Measurements from ENCODE around the gene PPP1R37. TPM values are rescaled to one million over a fixed set of nuclear protein-coding genes. Genes with fewer than 3 reads are reported as not detected.

The PPP1R37 gene
- total RNA-seq, 1 experiment from 2014 or later, result 20.4 TPM

- in situ Hi-C loops (cut with HindIII; ENCODE audit: low pct_unique_long_range_greater_than_20kb, low sequenced_read_pairs) (no loop called here), intact Hi-C loops (cut with micrococcal nuclease; ENCODE audit: unreplicated experiment) (no loop called here)
- no peaks in the 10 kb centered on the region for H3K36me3 ChIP-seq (ENCODE audit: control insufficient read depth, insufficient read depth, low read length)
- H3K4me3 ChIP-seq (ENCODE audit: low read depth in 2 of 2, low read length in 2 of 2), result no peak overlapping the region
- TF ChIP-seq TCF7L2 (IDR thresholded peaks at IDR 0.05; ENCODE audit: low read depth, low read length) (no peak), SIN3A (IDR thresholded peaks at IDR 0.05; ENCODE audit: borderline replicate concordance, insufficient read depth, low read depth, low read length) (no peak), REST (IDR thresholded peaks at IDR 0.05; ENCODE audit: insufficient read depth in 1 of 2, low read depth in 2 of 2, low read length in 1 of 2) (no peak), CTCF (IDR thresholded peaks at IDR 0.05) (no peak), POLR2AphosphoS5 (IDR thresholded peaks at IDR 0.05; ENCODE audit: low read depth, low read length) (no peak)
- POLR2A ChIA-PET, result no interaction called here
- no TSS peak for BruUV-seq (replicated peaks)
- DNase-seq (ENCODE audit: low read depth, low spot score) (no peak), ATAC-seq (no peak)
- H3K9me3 ChIP-seq (ENCODE audit: control insufficient read depth, insufficient read depth, low read depth, low read length), result no peaks in the 10 kb centered on the region
- no peaks in the 10 kb centered on the region for H3K4me1 ChIP-seq (ENCODE audit: control insufficient read depth, insufficient read depth, low read length)
- no peak overlapping the region for H3K27ac ChIP-seq (ENCODE audit: low read length)
- CTCF ChIA-PET, result interaction anchor here (0.8 kb wide), 1 partner anchor 60 kb away, joined by 3 read pairs; no protein-coding TSS in a partner anchor
- no peaks in the 10 kb centered on the region for H3K27me3 ChIP-seq (ENCODE audit: control insufficient read depth, insufficient read depth, low read length)
Observed at GRCh38 chr19:45126654-45127053, 33.7 kb downstream of the PPP1R37 start.

DNA sequence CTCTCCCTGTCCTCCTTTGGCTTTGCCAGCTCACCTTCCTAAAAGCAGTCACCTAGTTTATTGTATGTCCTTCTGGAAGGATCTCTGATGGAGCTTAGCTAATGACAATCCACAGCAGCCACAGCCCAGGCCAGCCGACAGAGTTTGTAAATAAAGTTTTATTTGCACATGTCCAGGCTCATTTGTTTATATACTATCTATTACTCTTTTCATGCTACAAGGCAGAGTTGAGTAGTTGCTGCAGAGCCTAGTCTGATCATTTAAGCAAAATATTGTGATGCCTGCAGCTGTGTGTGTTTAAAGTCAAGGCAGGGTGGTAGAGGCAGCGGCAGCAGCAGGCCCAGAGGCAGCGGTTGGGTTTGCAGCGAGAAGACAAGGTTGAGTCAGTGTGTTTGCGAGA, 35.2 kb downstream of the PPP1R37 start:
- CTCF ChIA-PET, result no interaction called here
- Histone ChIP-seq H3K4me3 (ENCODE audit: low read depth in 2 of 2, low read length in 2 of 2) (no peak overlapping the region), H3K27me3 (ENCODE audit: control insufficient read depth, insufficient read depth, low read length) (no peaks in the 10 kb centered on the region), H3K36me3 (ENCODE audit: control insufficient read depth, insufficient read depth, low read length) (no peaks in the 10 kb centered on the region), H3K9me3 (ENCODE audit: control insufficient read depth, insufficient read depth, low read depth, low read length) (no peaks in the 10 kb centered on the region), H3K4me1 (ENCODE audit: control insufficient read depth, insufficient read depth, low read length) (no peaks in the 10 kb centered on the region), H3K27ac (ENCODE audit: low read length) (no peak overlapping the region)
- DNase-seq (ENCODE audit: low read depth, low spot score) (no peak), ATAC-seq (no peak)
- no peak for TF ChIP-seq CTCF (IDR thresholded peaks at IDR 0.05)
- POLR2A ChIA-PET, result no interaction called here
- intact Hi-C loops (cut with micrococcal nuclease; ENCODE audit: unreplicated experiment) (no loop called here), in situ Hi-C loops (cut with HindIII; ENCODE audit: low pct_unique_long_range_greater_than_20kb, low sequenced_read_pairs) (no loop called here)
- no TSS peak for BruUV-seq (replicated peaks)

- no peak overlapping the region for H3K27ac ChIP-seq (ENCODE audit: low read length)
- ChIA-PET CTCF (no interaction called here), POLR2A (no interaction called here)
- no peaks in the 10 kb centered on the region for H3K9me3 ChIP-seq (ENCODE audit: control insufficient read depth, insufficient read depth, low read depth, low read length)
- no TSS peak for BruUV-seq (replicated peaks)
- no peak for DNase-seq (ENCODE audit: low read depth, low spot score)
- H3K36me3 ChIP-seq (ENCODE audit: control insufficient read depth, insufficient read depth, low read length), result no peaks in the 10 kb centered on the region
- no peak for TF ChIP-seq SIN3A (IDR thresholded peaks at IDR 0.05; ENCODE audit: borderline replicate concordance, insufficient read depth, low read depth, low read length)
- TF ChIP-seq REST (IDR thresholded peaks at IDR 0.05; ENCODE audit: insufficient read depth in 1 of 2, low read depth in 2 of 2, low read length in 1 of 2), result no peak
- TF ChIP-seq CTCF (IDR thresholded peaks at IDR 0.05), result no peak
- no peak for TF ChIP-seq TCF7L2 (IDR thresholded peaks at IDR 0.05; ENCODE audit: low read depth, low read length)
- no peak for TF ChIP-seq POLR2AphosphoS5 (IDR thresholded peaks at IDR 0.05; ENCODE audit: low read depth, low read length)
- in situ Hi-C loops (cut with HindIII; ENCODE audit: low pct_unique_long_range_greater_than_20kb, low sequenced_read_pairs), result no loop called here
- intact Hi-C loops (cut with micrococcal nuclease; ENCODE audit: unreplicated experiment), result no loop called here
- no peaks in the 10 kb centered on the region for H3K4me1 ChIP-seq (ENCODE audit: control insufficient read depth, insufficient read depth, low read length)
- no peak overlapping the region for H3K4me3 ChIP-seq (ENCODE audit: low read depth in 2 of 2, low read length in 2 of 2)
- no peaks in the 10 kb centered on the region for H3K27me3 ChIP-seq (ENCODE audit: control insufficient read depth, insufficient read depth, low read length)
- ATAC-seq, result no peak
Observed at GRCh38 chr19:45128806-45129205, 35.8 kb downstream of the PPP1R37 start.
